Activated CD8-positive, alpha-beta memory T cell treated with anti-CD3 and anti-CD28 coated beads for 48 hours (primary cell): ENCODE results near the gene SEMA4D.

Experiments used
- DNase-seq, 3 experiments: peaks; one replicate each; pipeline ENCODE4 v3.0.0-alpha.2; 2020; ENCODE audit warnings: low read depth in 2 of 3, low spot score in 2 of 3

Gene SEMA4D

GRCh38 chr9:89431930-89432725 lies 65.8 kb downstream of the SEMA4D start:
- DNase-seq: no peak

- no peak for DNase-seq
Observed at GRCh38 chr9:89430995-89431394, 66.9 kb downstream of the SEMA4D start.

DNA sequence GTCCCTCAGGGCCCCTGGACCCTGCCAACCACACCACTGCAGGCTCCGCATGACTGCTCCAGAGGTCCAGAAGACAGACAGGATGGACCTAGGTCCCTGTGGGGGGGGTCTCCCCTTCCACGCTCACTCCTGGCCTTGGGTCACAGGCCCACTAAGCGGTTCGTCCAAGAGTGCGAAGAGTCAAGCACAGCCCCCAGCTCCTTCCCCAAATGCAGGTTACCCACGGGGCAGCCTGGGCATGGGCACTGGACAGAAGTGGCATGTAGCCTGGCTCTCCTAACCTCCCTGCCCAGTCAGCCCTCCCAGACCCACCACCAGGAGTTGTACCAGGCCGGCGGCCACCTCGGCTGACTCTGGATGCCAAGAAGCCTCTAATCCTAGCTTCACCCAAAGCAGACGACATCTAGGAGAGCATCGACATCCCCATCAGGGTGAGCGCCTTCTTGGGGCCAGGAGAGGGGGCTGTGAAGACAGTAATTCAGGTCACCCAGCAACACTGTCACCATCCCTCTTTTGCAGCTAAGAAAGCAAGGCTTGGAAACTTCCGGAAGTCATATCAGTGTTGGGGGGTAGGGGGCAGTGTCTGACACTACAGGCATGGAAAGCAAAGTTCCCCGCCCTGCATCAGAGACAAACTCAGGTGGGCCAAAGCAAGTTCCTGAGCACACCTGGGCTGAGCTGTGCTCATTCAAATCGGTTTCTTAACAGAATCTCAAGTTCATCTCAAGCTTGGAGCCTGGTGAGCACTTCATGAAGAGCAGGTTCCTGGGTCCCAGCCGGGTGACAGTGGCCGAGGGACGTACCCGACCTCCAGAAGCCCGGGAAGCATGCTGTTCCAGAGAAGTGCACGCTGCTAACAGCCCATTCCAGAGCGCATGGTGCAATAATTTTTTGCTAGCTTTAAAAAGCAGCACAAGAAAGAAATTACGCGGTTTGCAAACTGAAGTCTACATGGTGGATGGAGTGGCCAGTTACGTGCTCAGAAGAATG lies 68.7 kb downstream of the SEMA4D start:
- DNase-seq: no peak

DNA sequence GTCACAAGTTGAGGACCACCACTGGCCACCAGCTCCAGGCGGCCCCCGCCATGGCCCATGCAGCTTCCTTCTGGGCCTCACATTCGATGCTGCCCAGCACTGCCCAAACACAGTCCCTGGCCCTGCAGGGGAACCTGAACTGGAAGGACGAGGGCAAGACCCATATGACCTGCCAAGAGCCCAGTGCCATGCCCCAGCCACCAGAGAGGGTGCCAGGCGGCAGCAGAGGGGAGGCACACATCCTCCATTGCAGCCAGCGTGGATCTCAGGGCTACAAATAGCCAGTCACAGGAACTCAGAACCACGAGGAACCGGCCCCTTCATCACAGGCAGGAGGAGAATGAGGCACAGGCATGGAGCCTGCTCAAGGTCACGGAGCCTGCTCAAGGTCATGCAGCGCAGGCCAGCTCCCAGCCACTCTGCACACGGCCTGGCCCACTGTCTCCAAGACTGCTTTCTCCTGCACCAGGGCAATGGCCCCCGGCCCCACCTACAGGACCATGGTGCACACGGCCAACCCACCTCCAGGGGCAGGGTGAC lies 69.6 kb downstream of the SEMA4D start:
- no peak for DNase-seq

- peak in 1 of 3 experiments; percentile 68 for DNase-seq
Observed at GRCh38 chr9:89427621-89428221, 70.2 kb downstream of the SEMA4D start.

GRCh38 chr9:89426384-89426961 lies 71.4 kb downstream of the SEMA4D start:
- DNase-seq: no peak

DNA sequence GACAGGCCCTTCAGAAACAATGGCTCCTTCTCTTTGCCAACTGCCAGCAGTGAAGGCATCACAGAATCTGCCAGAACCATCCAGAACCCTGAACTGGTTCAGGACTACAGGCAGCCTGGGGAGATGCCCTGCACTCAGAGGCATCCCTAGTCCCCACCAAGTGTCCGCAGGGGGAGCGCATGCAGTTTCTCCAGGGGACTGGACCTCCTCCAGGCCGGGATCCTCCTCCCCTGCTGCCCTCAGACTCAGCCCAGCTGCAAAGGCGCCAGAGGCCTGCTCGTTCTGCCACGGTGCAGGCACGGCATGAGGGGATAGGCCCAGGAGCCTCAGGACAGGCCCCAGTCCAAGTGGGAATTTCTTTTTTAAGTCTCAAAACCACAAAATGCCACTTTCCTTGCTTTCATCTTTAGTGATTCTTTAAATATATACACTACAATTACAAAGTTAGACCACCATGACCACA lies 72.0 kb downstream of the SEMA4D start:
- no peak for DNase-seq

DNA sequence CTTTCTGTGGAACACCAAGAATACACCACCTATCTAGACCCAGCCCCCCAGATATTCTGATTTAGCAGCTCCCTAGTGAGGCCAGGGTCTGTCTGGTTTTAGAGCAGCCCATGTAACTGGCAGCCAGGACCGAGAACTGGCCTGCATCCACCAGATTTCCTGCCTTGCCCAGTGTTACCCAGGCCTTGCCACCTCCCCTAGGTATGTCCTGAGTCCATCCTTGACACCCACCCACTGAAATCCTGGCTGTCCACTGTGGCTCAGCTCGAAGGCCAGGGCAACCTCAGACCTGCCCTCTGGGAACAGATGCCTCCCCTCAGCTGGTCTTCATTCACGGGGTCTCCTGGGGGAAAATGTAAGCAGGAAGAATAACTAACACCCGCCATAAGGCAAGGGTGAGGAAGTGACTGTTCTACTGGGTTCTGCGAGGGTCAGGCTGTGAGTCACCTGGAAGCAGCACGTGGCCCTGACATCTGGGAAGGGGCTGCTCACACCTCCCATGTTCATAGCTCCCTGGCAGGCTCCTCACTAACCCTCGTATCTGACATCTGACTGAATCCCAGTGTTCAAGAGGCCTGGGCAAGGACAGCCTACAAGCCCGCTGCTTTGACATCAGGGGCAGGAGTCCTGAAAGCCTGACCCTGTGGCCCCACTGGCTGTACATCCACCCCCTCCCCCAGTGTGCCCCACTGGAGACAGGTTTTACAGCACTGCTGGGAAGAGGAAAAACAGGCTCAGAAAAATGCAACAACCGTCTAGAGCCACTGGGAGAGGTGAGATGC lies 72.7 kb downstream of the SEMA4D start:
- DNase-seq: no peak

GRCh38 chr9:89422151-89422975 lies 75.5 kb downstream of the SEMA4D start:
- DNase-seq: peak in 1 of 3 experiments; percentile 67

DNA sequence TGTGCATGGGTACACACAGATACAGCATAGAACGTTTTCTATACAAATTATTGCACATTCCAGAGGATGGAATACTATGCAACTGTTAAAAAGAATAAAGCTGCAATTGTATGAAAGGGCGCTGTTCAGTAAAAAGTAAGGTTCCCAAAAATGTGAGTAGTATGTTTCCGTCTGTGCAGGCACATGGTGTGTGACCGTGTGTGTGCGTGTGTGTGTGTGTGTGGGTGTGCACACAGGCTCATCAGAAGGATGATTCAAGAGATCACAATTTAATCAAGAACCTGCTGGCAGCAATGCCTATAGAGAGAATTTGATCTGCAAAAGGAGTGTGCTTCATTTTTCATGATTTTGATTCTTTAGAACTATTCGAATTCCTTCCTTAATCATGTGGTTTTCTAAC lies 76.3 kb downstream of the SEMA4D start:
- DNase-seq: no peak

- no peak for DNase-seq
Observed at GRCh38 chr9:89420397-89421178, 77.3 kb downstream of the SEMA4D start.

DNA sequence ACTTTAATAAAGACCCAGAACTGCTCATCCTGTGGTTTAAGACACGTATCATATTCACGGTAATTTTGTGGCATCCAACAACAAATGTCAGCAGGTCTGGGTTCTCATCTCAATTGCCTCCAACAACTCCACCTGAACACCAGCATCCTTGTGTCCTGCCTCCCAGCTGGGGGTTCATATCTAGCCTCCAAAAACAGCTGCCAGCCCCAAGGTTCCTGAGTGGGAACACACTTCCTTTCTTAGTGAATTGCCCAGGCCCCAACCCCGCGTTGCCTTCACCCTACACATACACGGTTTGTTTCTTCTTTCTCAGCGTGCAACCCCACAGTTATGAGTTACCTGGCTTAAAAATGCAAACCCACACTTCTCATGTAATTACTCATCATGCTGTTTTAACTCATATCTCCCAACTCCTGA lies 77.9 kb downstream of the SEMA4D start:
- no peak for DNase-seq

- DNase-seq: peak in 1 of 3 experiments; percentile 61
Observed at GRCh38 chr9:89418882-89419640, 78.9 kb downstream of the SEMA4D start.

DNA sequence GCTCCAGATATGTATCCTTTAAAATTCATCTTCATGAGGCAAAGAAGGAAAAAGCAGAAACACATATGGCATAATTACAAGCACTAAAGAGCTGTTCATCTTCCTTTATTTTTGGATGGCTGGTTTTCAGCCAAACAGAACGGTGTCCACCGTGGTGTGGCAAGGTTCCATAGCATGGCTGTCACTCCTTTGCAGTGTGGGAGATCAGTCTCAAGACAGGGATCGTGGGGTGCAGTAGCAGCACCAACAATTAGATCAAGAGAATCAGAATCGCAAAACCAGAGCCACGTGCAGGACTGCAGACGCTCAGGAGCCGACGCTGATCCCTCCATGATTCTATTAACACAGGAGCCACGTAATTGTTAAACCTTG lies 79.5 kb downstream of the SEMA4D start:
- no peak for DNase-seq

DNA sequence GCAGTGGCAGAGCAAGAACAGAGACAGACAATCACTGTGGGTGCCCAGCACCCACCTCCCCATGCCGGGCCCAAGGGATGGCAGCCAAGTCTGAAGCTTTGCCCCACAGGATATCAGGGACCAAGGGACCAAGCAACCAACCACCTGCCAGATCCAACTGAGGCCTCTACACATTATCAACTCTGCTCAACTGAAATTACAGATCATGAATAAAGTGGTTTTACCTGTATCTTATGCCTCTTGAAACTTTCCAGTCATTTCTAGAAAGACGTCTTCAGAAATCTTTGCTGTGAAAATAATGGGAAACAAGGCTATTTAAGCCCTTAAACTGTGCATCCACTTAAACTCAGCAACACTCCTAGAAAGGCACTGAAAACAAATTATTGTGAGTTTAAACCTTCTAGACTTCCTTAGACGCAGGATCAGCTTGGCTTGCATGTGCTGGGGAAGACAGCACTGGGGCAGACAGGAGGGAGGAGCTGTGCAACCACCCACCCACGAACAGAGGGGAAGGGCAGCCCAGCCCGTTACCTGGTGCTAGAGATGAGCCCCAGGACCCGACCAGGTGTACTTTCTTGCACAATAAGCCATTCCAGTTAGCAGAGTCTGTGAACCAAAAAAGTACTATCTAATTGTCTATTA lies 80.0 kb downstream of the SEMA4D start:
- DNase-seq: no peak

- DNase-seq: no peak
Observed at GRCh38 chr9:89414670-89415324, 83.1 kb downstream of the SEMA4D start.
